Measurements from ENCODE around the gene YIPF1.

DNA sequence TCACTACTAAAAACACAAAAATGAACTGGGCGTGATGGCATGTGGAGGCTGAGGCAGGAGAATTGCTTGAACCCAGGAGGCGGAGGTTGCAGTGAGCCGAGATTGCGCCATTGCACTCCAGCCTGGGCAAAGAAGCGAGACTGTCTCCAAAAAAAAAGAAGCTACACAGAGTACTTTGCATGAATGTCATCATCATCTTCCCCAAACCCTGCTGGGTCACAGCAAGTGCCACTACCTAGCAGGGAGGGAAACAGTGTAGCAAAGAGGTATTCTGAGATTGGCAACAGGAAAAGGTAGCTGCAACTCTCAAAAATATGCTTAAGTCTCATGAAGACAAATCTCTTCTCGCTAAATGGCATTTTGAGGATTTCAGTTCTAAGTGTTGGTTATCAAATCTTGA, 64.3 kb downstream of the YIPF1 start:
- TF ChIP-seq, protein P1, sequence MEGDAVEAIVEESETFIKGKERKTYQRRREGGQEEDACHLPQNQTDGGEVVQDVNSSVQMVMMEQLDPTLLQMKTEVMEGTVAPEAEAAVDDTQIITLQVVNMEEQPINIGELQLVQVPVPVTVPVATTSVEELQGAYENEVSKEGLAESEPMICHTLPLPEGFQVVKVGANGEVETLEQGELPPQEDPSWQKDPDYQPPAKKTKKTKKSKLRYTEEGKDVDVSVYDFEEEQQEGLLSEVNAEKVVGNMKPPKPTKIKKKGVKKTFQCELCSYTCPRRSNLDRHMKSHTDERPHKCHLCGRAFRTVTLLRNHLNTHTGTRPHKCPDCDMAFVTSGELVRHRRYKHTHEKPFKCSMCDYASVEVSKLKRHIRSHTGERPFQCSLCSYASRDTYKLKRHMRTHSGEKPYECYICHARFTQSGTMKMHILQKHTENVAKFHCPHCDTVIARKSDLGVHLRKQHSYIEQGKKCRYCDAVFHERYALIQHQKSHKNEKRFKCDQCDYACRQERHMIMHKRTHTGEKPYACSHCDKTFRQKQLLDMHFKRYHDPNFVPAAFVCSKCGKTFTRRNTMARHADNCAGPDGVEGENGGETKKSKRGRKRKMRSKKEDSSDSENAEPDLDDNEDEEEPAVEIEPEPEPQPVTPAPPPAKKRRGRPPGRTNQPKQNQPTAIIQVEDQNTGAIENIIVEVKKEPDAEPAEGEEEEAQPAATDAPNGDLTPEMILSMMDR (IDR thresholded peaks at IDR 0.05): no peak
- no peak for TF ChIP-seq POLR2A (IDR thresholded peaks at IDR 0.05)
